ENCODE measurements around the gene PIAS1.
A peak's percentile ranks its signal among the peaks of the same experiment; 100 is the strongest.

Gene PIAS1

DNA sequence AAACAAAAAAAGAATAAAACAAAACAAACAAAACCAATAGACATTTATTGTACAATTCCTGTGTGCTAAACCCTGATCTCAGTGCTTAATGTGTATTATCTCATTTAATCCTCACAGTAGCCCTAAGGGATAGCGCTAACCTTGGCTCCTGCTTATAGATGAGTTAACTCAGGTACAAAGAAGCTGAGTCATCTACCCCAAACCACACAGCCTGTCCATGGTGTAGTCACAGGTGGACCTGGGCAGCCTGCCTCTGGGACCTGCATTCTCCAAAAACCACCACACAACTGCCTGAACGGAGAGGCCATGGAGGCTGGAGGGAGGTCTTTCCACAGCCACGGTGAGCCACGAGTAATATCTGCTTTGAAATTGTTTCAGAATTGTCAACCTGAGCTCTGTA lies 180.9 kb downstream of the PIAS1 start:
- no peak overlapping the region for H3K4me3 ChIP-seq (ENCODE audit: low read length)
- DNase-seq: no peak
- no peak overlapping the region for H3K27ac ChIP-seq (ENCODE audit: low read length)
- H3K4me1 ChIP-seq (ENCODE audit: low read length): peaks cover 22% of the 10 kb centered on the region
- H3K9me3 ChIP-seq (replicated peaks; ENCODE audit: insufficient read depth, low read length): no peaks in the 10 kb centered on the region
- TF ChIP-seq EZH2 (optimal IDR thresholded peaks at IDR 0.05; ENCODE audit: low read depth, low read length) (no peak), EZH2phosphoT487 (IDR thresholded peaks at IDR 0.05; ENCODE audit: low read length) (no peak), CTCF (IDR thresholded peaks at IDR 0.05; ENCODE audit: low read length) (no peak)
- no peaks in the 10 kb centered on the region for H3K36me3 ChIP-seq (replicated peaks; ENCODE audit: insufficient read depth, low read length)
- no peak overlapping the region for H3K4me2 ChIP-seq (ENCODE audit: low read depth, low read length)
- H3K9ac ChIP-seq (ENCODE audit: low read length): no peak overlapping the region
- peaks cover 11% of the 10 kb centered on the region for H3F3A ChIP-seq (ENCODE audit: insufficient read depth, low read length)
- no peaks in the 10 kb centered on the region for H3K27me3 ChIP-seq (replicated peaks; ENCODE audit: insufficient read depth, low read length)
- H3K79me2 ChIP-seq (ENCODE audit: low read length): peaks cover 7% of the 10 kb centered on the region
- H2AFZ ChIP-seq (ENCODE audit: low read length): no peak overlapping the region
- H4K20me1 ChIP-seq (ENCODE audit: insufficient read depth, low read length): no peaks in the 10 kb centered on the region
- no peaks in the 10 kb centered on the region for H3K9me2 ChIP-seq (replicated peaks; ENCODE audit: insufficient read depth, low read length)

- H3K9me3 ChIP-seq (replicated peaks; ENCODE audit: insufficient read depth, low read length): no peaks in the 10 kb centered on the region
- H3K9ac ChIP-seq (ENCODE audit: low read length): peak overlapping the region; percentile 32; the same call in 1 of the 2 replicates
- TF ChIP-seq EZH2phosphoT487 (IDR thresholded peaks at IDR 0.05; ENCODE audit: low read length) (no peak), EZH2 (optimal IDR thresholded peaks at IDR 0.05; ENCODE audit: low read depth, low read length) (no peak), CTCF (IDR thresholded peaks at IDR 0.05; ENCODE audit: low read length) (no peak)
- no peaks in the 10 kb centered on the region for H3K36me3 ChIP-seq (replicated peaks; ENCODE audit: insufficient read depth, low read length)
- no peaks in the 10 kb centered on the region for H3K79me2 ChIP-seq (ENCODE audit: low read length)
- no peaks in the 10 kb centered on the region for H3K9me2 ChIP-seq (replicated peaks; ENCODE audit: insufficient read depth, low read length)
- peak overlapping the region; percentile 71; the same call in 1 of the 2 replicates for H3K27ac ChIP-seq (ENCODE audit: low read length)
- peak overlapping the region; percentile 43; the same call in 1 of the 2 replicates for H3K4me3 ChIP-seq (ENCODE audit: low read length)
- no peaks in the 10 kb centered on the region for H4K20me1 ChIP-seq (ENCODE audit: insufficient read depth, low read length)
- peaks cover 14% of the 10 kb centered on the region for H3K4me1 ChIP-seq (ENCODE audit: low read length)
- H3K27me3 ChIP-seq (replicated peaks; ENCODE audit: insufficient read depth, low read length): no peaks in the 10 kb centered on the region
- H3F3A ChIP-seq (ENCODE audit: insufficient read depth, low read length): peaks cover 11% of the 10 kb centered on the region
- H3K4me2 ChIP-seq (ENCODE audit: low read depth, low read length): peak overlapping the region; percentile 83
- DNase-seq: no peak
- H2AFZ ChIP-seq (ENCODE audit: low read length): no peak overlapping the region
Observed at GRCh38 chr15:68239025-68239424, 184.9 kb downstream of the PIAS1 start.

GRCh38 chr15:68241088-68241935 lies 187.2 kb downstream of the PIAS1 start:
- Histone ChIP-seq H3K9me2 (replicated peaks; ENCODE audit: insufficient read depth, low read length) (no peaks in the 10 kb centered on the region), H3K9ac (ENCODE audit: low read length) (no peak overlapping the region), H3K79me2 (ENCODE audit: low read length) (no peaks in the 10 kb centered on the region), H3K9me3 (replicated peaks; ENCODE audit: insufficient read depth, low read length) (0 out of 2 replicates have a peak, but pooled peaks cover 3% of the 10 kb centered on the region), H3K27me3 (replicated peaks; ENCODE audit: insufficient read depth, low read length) (no peaks in the 10 kb centered on the region), H3F3A (ENCODE audit: insufficient read depth, low read length) (peaks cover 11% of the 10 kb centered on the region), H3K36me3 (replicated peaks; ENCODE audit: insufficient read depth, low read length) (no peaks in the 10 kb centered on the region), H4K20me1 (ENCODE audit: insufficient read depth, low read length) (no peaks in the 10 kb centered on the region), H3K27ac (ENCODE audit: low read length) (no peak overlapping the region), H3K4me3 (ENCODE audit: low read length) (no peak overlapping the region), H3K4me1 (ENCODE audit: low read length) (peaks cover 14% of the 10 kb centered on the region), H3K4me2 (ENCODE audit: low read depth, low read length) (no peak overlapping the region), H2AFZ (ENCODE audit: low read length) (no peak overlapping the region)
- no peak for TF ChIP-seq CTCF (IDR thresholded peaks at IDR 0.05; ENCODE audit: low read length)
- TF ChIP-seq EZH2phosphoT487 (IDR thresholded peaks at IDR 0.05; ENCODE audit: low read length): no peak
- TF ChIP-seq EZH2 (optimal IDR thresholded peaks at IDR 0.05; ENCODE audit: low read depth, low read length): no peak
- DNase-seq: no peak
